Hematopoietic multipotent progenitor cell (in vitro differentiated cells): ENCODE measurements around the gene MMP19. TPM values are rescaled to one million over a fixed set of nuclear protein-coding genes. Genes with fewer than 3 reads are reported as not detected.
"Not testable (repeated sequence)": the region's sequence is repeated elsewhere in the genome, so short reads cannot be mapped to it uniquely, and the experiment has no call there.

Source experiments
- DNase-seq, 3 donors: peaks; one replicate each; pipeline ENCODE4 v3.0.0-alpha.2; 2011 to 2015; ENCODE audit warnings: low read depth in 2 of 3, low spot score in 2 of 3
- total RNA-seq: library from RNA; depleted of rRNA; stranded (reverse); fragments of >200 nt; gene quantifications from one replicate; pipeline ENCODE4 v1.2.3, GENCODE V29; 2012

Gene MMP19, protein sequence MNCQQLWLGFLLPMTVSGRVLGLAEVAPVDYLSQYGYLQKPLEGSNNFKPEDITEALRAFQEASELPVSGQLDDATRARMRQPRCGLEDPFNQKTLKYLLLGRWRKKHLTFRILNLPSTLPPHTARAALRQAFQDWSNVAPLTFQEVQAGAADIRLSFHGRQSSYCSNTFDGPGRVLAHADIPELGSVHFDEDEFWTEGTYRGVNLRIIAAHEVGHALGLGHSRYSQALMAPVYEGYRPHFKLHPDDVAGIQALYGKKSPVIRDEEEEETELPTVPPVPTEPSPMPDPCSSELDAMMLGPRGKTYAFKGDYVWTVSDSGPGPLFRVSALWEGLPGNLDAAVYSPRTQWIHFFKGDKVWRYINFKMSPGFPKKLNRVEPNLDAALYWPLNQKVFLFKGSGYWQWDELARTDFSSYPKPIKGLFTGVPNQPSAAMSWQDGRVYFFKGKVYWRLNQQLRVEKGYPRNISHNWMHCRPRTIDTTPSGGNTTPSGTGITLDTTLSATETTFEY
- total RNA-seq = 0.27 TPM

DNA sequence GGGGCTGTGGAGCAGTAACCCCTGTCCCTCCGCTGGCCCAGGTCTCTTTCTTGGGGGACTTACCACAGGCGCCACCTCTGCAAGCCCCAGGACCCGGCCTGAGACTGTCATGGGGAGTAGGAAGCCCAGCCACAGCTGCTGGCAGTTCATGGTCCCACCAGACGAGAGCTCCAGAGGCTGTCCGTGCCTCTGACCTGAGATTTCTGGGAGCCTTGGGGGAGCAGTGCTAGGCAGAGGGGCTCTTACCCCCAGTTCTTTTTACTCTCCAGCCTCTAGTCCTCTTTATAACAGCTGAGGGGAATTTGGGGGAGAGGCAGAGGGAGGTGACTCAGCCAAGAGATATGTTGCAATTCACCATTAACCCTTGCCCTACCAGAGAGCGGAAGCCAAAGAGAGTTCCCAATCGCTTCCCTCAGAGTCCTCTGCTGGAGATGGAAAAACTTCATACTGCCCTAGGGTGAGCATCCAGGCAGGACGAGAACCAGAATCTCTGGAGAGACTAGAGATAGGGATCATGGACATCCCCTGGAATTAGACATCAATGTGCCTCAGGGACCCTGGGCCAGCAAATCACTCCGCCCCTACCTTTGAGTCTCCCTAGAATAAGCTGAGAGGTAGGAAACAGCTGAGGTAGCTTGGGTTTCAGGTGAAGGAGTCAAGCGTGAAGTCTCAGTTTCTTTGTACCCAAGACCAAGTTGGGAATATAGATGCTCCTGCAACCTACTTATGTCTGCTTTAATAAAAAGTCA lies at the start of gene MMP19:
Gene MMP19, minus strand, starts transcription at position 256 of the 749 bp plus-strand sequence. Its CDS starts 106 bp downstream, at position 150.
- no peak for DNase-seq

DNA sequence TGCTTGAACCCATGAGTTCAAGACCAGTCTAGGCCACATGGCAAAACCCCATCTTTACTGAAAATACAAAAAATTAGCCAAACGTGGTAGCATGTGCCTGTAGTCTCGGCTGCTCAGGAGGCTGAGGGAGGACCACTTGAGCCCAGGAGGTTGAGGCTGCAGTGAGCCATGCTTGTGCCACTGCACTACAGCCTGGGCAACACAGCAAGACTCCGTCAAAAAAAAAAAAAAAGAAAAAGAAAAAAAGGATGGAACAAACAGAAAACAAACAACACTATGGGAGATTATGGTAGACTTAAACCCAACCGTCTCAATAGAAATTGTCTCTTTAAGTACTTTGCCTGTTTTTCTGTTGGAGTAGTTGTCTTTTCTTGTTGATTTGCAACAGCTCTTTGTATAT lies 48.6 kb upstream of the MMP19 start:
- DNase-seq = no peak

DNA sequence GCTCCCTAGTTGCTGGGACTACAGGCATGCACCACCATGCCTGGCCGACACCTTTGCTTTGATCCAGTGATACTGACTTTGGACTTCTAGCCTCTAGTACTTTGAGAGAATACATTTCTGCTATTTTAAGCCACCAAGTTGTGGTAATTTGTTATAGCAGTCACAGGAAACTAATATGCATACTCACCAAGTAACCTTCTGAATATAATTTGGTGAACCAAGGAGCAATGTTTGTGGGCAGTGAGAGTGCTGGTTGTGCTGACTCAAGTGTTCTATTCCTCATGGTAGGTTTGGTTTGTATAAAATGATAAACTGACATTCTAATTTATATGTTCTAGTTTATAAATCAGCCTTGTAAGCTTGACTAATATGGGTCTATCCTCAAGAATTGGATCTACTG lies 42.4 kb upstream of the MMP19 start:
- DNase-seq = no peak

DNA sequence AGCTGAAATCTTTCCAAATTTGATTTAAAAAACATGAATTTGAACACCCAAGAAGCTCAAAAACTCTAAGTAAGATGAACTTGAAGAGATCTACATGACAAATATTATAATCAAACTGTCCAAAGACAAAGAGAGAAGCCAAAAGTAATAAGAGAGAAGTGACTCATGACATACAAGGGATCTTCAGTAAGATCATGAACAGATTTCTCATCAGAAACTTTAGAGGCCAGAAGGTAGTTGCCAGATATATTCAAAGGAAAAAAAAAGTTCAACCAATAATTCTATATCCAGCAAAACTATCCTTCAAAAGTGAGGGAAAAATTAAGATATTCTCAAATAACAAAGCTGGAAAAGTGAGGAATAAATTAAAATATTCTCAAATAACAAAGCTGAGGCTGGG lies 35.1 kb upstream of the MMP19 start:
- DNase-seq = no peak

DNA sequence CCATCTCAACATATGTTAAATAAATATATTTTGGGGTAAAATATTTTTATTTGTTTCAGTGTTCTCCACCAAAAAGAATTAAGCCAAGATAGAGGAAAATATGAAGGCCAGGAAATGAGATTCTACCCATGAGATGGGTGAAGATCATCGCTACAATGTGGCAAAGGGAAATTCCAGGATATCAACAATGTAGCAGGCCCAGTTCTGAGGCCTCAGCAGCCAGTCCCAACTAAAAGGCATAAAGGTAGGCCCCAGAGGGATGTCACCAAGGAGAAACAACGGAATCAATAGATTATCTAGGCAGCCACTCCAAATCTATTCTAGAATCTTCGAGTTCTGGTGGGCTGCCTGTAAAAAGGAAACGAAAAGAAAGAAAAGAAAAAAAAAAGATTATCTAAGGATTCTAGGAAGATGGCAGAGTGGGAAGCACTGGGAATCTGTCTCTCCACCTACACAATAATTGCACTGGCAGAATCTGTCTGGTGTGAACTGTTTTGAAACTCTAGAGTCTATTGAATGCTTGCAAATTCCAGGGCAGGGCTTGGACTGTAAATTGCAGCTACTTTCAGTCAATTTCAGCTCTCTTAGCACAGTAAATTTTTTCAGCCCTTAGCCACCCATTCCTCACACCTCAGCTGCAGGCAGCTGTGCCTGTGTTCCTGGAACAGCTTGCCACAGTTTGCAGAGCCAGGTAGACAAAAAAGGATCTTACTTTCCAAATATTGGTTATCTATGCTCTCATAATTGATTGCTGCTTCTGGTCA lies 33.1 kb upstream of the MMP19 start:
- no peak for DNase-seq

DNA sequence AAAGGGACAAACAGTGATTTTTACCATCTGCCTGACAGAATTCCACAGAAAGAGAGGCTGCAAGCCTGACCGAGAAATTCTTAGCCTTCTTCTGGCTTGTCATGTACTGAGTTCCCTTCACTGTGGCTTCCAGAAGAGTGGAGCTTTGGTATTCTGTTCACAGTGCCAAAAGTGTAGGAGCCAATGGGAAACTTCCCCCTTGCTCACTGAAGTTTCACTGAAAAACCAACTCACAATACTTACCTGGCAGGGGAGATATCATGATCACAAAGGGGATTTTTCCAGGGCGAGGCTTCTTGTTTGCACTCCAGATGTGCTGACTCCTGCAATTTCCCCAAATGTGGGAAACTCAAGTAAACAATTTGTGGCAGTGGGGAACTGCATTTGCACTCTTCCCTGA lies 31.7 kb upstream of the MMP19 start:
- DNase-seq = no peak

DNA sequence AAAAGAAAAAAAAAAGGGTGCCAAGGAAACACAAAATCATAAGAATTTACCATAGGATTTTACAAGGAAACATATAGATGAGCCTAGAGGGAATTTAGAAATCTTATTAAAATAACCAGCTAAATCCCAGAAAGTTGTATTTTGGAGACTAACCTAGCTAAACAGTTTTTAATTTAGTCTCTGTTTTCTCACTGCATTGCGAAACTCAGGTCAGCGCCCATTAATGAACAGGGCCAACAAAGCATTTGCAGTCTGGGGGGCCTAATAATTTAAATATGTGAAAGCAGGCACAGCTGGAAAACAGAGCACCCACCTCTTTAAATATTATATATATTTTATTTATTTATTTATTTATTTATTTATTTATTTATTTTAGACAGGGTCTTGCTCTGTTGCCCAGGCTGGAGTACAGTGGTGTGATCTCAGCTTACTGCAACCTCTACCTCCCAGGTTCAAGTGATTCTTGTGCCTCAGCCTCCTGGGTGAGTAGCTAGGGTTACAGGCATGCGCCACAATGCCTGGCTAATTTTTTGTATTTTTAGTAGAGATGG lies 23.8 kb upstream of the MMP19 start:
- not testable (repeated sequence) for DNase-seq

DNA sequence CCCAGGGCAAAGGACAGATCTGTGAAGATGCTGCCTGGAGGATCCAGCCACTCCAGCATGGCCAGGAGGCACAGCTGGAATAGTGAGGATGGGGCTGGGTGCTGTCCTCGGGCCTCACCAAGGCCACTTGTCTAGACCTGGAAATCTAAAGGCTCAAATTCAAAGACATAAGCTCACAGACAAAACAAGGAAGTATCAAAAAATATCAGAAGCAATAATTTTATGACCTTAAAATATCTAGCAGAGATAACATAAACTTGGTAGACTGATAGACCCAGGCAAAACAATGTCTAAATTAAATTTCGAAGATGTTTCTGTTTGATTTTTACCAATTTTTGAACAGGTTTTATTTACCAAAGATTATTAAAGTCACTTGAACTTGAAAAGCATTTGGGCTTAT lies 22.6 kb upstream of the MMP19 start:
- no peak for DNase-seq

DNA sequence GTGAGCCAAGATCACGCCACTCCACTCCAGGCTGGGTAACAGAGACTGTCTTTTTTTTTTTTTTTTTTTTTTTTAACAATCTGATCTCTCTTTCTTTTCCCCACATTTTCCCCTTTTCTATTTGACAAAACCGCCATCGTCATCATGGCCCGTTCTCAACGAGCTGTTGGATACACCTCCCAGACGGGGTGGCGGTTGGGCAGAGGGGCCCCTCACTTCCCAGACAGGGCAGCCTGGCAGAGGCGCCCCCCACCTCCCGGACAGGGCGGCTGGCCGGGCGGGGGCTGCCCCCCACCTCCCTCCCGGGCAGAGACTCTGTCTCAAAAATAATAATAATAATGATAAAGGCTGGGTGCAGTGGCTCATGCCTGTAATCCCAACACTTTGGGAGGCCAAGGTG lies 20.2 kb upstream of the MMP19 start:
- not testable (repeated sequence) for DNase-seq

DNA sequence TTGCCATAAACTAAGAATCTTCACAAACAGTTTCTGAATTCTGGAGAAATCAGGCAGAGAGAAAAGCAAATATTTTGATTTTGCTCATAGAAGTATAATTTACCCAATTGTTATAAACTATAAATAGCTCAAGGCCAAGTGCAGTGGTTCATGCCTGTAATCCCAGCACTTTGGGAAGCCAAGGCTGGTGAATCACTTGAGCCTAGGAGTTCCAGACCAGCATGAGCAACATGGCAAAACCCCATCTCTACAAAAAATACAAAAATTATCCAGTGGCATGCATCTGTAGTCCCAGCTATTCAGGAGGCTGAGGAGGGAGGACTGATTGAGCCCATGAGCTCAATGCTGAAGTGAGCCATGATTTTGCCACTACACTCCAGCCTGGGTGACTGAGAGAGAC lies 19.6 kb upstream of the MMP19 start:
- DNase-seq = no peak

DNA sequence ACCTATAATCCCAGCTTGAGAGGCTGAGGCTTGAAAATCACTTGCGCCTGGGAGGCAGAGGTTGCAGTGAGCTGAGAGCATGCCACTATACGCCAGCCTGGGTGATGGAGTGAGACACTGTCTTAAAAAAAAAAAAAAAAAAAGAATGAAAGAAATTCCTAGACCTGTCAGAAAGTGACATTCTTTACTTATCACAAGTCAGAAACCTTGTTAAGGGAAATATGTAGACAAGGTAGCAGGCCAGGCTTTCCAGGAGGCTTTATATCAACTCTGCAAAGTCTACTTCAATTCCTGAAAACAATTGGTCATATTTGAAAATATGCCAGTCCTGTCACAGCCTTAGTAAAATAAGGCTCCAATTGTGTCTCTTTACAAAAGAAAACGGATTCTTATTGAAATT lies 19.1 kb upstream of the MMP19 start:
- DNase-seq = no peak

DNA sequence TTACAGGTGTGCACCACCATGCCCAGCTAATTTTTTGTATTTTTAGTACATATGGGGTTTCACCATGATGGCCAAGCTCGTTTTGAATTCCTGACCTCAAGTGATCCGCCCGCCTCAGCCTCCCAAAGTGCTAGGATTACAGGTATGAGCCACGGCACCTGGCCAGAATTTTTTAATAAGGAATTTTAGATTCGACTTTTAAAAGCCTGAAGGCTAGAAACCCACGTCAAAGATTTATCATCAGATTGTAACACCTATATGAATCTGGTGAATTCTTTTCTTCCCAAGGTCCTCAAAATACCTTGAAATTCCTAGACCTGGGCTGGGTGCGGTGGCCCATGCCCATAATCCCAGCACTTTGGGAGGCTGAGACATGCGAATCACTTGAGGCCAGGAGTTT lies 18.7 kb upstream of the MMP19 start:
- DNase-seq = no peak

DNA sequence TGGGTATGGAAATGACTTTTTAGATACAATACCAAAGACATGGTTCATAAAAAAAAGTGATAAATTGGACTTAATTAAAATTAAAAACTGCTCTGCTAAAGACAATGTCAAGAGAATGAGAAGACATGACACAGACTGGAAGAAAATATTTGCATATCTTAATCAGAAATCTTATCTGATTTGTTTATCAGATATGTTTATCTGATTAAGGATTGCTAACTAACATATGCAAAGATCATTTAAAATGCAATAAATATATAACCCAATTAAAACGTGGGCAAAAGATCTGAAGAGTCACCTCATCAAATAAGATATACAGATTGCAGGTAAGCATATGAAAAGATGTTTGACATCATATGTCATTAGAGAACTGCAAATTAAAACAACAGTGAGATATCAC lies 10.0 kb upstream of the MMP19 start:
- DNase-seq = no peak

DNA sequence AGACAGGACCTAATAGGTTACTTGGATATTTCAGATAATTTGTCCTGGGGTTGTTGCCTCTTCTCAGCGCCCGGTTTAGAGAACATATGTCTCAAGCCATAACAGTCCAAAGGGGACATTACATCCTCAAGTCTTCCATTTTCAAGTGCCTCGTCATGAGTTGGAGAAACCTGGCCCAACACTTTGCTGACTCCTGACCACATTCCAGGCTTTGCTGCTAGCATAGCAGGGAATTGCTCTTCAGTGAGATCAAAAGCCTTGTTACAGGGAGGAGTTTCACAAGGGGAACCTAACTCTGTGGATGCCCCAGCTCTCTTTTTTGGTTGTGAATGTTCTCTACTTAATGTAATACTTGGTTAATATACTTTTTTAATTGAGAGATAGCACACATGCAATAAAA lies 8.2 kb upstream of the MMP19 start:
- DNase-seq = no peak

DNA sequence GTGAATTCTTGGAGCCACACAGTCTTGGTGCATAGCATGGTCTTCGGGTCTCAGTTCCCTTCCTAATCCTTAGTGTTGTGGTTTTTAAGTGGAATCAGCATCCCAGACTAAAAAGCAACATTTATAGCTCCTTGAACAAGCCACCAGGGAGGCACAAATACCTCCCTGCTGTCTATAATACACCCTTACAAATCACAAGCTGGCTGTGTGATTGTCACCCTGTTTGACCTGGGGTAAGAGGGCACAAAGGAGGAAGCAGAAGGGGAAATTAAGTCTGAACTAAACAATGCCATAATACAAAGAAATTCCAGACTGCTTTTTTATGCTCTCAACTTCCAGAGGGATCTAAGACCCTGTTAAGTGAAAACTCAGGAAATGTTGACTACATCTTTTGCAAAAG lies 7.7 kb upstream of the MMP19 start:
- DNase-seq = no peak

DNA sequence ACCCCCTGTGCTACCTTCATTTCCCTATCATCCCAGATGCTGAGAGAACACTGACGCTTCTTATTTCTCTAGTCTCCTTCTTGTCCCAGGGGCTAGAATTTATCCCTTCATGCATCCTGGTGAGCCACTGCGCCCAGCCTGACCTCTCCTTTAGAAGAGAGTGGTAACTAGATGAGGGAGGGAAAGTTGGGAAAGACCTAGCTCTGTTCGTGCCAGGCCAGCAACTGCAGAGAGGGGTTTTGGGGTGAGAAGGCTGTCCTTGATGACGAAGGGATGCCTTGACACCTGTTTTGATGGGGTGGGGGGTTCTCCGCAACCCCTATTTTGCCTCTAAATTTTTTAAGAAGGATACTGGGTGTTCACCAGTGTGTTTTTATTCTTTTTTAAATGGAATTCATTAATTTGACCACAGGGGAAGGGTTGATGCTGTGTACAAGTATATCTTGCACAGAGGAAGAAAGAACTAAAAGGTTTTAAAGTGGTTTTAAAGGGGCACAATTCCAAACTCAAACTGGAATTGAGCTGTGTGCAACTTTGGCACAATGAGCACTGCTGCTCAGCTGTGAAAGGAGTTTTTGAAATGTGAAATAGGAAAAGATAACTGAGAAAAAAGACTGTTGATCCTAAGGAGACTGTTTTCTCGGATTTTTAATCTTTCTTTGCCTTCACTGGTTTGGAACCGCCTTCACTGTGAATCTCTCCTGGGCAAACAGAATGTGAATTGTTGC lies 7.0 kb upstream of the MMP19 start:
- no peak for DNase-seq

DNA sequence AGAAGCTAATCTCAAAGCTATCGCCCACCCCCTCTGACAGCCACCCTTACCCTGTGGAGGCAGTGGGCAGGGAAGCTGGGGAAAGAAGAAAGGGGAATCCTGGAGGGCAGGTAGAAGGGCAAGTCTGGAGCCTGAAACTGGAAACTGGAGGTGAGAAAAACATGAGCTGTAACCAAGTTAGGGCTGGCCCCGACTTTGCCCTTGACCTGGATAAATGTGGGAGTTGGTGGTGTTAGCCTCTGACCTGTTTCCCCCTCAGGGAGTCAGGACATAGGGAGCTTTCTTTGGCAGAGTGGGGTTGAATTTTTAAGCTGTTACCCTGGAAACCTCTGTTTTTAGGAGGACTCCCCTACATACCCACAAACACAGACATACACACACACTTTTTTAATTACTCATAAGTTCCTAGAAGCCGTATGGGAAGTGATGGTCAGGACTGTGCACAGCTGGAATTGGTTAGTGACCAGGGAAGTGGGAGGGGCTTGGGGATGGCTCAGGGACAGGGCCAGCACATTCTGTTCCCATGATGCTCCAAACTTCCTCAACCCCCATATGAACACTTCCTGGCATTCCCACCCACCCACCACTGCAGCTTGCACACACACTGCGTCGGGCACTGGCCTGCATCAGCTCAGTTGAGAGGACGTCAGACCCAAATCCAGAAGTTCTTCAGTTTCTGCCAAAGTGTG lies 5.0 kb upstream of the MMP19 start:
- peak in 2 of 3 donors; percentile 45 to 62 for DNase-seq

DNA sequence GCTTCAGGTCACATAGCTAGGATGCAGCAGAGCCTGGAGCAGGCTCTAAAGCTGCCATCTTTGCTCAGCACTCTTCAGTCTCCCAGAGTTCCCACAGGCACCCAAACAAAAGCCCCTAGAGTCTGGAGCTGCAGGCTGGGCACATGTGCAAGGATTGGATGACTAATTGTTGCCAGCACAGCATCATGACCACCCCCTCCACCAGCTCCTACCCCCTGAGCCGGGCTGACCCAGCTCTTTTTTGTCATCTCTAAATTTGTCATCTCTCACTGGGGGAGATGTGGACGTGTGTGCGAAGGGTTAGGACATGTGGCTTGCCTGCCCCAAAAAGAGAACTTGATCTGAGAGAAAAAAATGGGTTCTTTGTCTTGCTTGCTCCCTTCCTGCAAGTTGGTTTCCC lies 4.3 kb upstream of the MMP19 start:
- peak in 2 of 3 donors; percentile 47 to 64 for DNase-seq

DNA sequence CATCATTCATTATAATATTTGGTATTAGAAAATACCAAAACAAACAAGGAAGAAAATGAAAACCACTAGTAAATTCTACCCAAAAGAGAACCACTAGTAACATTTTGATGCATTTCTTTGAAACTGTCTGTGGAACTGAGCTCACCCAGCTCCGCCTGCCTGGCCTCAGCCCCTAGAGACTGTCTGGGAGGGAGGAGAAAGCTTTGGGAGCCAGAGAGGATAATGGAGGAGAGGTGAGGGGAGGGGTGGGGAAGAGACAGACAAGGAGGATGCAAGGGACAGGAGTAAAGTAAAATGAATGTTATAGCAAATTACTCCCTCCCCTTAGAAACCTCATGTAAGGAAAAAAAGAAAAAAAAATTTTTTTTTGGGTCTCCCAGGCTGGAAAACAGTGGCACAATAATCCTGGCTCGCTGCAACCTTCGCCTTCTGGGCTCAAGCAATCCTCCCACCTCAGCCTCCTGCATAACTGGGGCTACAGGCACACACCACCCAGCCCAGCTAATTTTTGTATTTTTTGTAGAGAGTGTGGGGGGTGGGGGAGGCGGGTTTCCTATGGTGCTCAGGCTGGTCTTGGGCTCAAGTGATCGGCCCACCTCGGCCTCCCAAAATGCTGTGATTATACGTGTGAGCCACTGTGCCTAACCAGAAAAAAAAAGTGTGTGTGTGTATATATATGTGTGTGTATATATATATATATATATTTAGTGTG lies 3.2 kb upstream of the MMP19 start:
- no peak for DNase-seq
